NCI-H446 treated with DMSO at 0.1 percent for 48 hours (cell line): Measurements from ENCODE around the gene CD300LB.
A peak's percentile ranks its signal among the peaks of the same experiment; 100 is the strongest.
"Not testable (repeated sequence)": the region's sequence is repeated elsewhere in the genome, so short reads cannot be mapped to it uniquely, and the experiment has no call there.

Experiments
- DNase-seq: peaks from one replicate; lab custom pipeline; 2025; lab: John Stamatoyannopoulos, UW

CD300LB gene

GRCh38 chr17:74525781-74526288 lies 5.4 kb downstream of the CD300LB start:
- DNase-seq = no peak

GRCh38 chr17:74525465-74525725 lies 5.9 kb downstream of the CD300LB start:
- no peak for DNase-seq

DNA sequence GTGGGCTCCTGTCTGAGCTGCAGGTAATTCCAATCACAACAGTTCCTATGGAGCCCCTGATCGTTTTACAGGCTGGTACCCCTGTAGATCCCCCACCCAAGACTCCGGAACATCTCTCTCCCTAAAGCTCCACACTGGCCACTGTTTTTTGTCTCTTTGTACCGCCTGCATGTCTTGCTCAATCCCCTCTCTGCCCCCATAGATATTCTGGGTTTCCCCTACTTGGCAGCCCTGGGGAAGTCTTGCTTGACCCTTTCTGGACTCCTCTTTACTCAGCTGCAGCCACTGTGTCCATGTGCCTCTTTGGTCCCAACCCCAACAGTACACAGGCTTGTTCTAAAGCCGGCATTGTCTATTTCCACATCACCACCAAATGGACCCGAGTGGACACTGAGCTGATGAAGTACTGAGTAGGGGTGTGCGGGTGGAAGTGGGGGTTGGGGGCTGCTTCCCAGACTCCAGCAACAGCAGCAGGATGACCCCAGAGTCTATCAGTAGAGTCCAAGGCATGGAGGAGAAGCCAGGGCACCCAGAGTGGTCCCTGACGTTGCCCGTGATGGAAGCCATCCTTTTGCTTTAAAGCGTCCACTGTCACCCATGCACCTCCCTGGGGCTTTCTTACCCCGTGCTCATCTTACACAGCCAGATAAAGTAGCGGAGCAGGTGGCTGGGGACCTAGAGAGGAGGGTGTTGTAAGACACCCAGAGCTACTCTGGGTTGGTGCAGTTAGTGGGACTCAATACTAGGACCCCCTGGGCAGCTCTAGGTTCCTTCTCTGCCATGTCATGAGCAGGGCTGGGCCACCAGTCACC lies 6.4 kb downstream of the CD300LB start:
- DNase-seq = no peak

GRCh38 chr17:74523308-74523707 lies 8.0 kb downstream of the CD300LB start:
- no peak for DNase-seq

DNA sequence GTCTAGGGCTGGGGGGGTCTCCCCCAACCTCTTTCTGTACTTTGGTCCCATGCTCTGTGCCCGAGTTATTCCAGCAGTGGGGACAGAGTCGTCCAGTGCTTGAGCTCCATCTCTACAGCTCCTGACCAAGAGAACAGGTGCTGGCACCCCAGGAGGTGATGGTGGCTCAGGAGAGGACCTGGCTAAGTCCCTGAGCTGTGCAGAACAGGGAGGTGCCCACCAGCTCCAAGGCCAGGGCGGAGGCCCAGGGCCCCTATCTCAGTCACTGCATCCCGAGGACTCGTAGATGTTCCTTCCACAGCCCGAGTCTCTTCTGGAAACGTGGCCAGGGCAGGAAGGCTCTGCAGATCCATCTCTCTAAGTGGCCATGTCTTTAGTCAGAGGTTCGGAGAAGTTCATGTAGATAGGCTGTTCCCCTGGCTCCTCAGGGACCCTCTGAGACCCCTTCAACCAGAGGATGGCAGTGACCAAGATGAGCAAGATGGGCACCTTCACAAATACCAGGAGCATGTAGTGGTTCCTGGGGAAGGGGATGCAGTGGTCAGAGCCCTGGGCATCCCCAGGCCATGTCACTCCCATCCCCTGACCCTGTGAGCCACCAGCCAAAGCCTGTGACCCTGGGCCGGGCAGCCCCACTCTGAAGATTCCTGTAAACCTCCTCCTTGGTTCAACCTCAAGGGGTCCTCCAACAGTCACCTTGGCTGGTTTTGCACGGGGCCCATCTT lies 8.7 kb downstream of the CD300LB start:
- DNase-seq = no peak

GRCh38 chr17:74521701-74522201 lies 9.5 kb downstream of the CD300LB start:
- DNase-seq = no peak

DNA sequence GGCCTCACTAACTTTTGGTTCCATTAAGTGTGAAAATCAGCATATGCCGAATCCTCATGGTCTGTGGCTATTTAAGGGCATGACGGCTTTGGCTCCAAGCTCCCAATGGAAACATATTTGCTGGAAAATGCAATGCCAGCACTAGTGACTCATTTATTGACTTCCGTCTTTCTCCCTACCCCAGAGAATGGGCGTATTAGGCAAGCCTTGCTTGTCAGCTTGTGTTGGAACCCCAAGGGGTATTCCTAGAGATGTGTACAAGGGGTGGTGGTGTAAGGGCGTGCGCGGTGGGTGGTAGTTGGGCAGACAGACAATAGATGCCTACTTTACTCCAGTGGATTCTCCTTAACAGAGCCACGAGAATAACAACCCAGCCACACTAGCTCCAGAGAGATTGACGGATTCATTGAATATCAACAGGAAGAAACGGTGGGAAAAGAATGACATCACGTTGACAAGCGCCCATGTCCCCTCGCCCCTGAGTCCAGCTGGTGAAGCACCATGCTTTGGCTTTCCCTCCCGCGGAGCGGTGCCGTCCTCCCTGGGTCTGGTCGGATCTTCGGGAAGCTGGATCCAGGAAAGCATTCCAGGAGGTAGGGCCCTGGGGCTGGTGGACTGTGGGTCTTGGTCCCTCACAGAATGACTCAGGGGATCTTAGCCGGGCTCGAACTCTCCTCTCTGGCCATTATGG lies 10.3 kb downstream of the CD300LB start:
- DNase-seq = no peak

- no peak for DNase-seq
These were observed 11.2 kb downstream of the CD300LB start for GRCh38 chr17:74520016-74520434.

GRCh38 chr17:74518413-74518981 lies 12.8 kb downstream of the CD300LB start:
- DNase-seq = not testable (repeated sequence)

DNA sequence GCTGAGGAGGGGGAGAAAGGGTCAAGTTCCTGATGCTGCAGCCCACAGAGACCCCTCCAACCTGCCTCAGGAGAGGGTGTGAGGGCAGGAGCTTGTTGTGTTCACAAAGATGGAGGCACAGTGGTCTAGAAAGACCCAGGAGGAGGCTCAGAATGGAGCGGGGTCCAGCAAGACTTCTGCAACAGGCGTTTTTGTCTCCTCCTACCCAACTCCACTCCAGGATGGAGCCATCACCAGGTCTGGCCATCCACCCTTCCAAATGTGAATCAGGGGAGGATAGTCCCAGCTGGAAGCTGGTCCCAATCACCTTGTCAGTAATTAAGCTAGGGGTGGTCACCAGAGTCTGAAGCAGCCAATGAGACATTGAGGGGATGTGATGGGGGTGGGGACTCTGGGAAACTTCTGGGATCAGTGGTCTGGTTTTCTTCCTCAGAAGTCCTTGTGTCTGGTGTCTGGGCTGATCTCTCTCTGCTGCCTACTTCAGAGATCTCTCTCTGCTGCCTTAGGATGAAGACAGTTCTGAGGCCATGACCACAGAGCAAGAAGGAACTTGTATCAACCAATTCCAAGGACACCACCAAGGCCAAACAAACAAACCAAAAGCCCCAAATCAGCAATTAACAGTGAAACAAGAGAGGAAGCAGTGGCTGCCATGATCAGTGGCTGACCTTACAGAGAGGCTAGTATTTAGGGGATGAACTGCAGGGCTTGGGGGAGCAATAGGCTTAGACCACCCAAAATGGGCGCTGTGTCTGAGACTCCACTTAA lies 14.5 kb downstream of the CD300LB start:
- DNase-seq = no peak

DNA sequence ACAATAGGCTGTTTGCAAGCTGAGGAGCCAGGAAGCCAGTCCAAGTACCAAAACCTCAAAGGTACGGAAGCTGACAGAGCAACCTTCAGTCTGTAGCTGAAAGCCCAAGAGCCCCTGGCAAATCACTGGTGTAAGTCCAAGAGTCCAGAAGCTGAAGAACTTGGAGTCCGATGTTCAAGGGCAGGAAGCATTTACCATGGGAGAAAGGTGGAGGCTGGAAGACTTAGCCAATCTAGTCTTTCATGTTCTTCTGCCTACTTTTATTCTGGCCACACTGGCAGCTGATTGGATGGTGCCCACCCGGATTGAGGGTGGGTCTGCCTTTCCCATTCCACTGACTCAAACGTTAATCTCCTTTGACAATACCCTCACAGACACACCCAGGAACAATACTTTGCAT lies 15.3 kb downstream of the CD300LB start:
- DNase-seq = no peak

DNA sequence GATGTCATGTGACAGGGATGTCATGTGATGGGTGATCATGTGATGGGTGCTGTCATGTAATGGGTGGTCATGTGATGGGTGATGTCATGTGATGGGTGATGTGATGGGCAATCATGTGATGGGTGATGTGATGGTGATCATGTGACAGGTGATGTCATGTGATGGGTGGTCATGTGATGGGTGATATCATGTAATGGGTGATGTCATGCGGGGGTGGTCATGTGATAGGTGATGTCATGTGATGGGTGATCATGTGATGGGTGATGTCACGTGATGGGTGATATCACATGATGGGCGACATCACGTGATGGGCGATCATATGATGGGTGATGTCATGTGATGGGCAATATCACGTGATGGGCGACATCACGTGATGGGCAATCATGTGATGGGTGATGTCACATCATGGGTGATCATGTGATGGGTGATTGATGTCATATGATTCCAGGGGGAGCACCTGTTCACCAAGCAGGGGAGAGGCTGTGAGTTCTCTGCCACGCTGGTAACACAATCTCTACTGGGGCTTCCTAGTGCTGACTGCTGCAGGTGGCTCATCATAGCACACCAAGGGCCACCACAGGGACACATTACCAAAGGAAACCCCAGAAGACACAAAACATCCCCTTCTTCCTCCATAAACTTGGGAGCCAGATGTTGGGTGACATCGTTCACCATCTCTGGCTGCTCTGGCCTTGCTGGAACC lies 16.5 kb downstream of the CD300LB start:
- no peak for DNase-seq

- DNase-seq = peak; percentile 8
These were observed 17.2 kb downstream of the CD300LB start for GRCh38 chr17:74513987-74514631.

- DNase-seq = no peak
These were observed 18.6 kb downstream of the CD300LB start for GRCh38 chr17:74512624-74513091.

DNA sequence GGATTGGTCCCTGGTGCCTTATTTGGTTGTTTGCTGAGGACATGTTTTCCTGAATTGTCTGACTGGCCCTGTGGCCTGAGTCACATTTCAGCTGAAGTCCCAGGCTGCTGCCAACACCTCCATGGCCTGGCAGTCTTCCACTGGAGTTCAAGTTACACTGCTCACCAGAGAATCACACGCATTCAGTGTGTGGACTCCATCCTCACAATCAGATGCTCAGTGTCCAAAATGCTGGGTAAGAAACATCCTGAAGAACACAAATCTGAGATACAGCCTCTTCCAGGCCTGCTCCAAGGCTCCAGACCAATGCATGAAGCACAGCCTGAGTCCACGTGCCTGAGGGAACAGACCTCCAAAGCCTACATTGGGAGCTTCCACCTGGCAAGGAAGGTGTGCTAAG lies 19.2 kb downstream of the CD300LB start:
- peak; percentile 4 for DNase-seq

DNA sequence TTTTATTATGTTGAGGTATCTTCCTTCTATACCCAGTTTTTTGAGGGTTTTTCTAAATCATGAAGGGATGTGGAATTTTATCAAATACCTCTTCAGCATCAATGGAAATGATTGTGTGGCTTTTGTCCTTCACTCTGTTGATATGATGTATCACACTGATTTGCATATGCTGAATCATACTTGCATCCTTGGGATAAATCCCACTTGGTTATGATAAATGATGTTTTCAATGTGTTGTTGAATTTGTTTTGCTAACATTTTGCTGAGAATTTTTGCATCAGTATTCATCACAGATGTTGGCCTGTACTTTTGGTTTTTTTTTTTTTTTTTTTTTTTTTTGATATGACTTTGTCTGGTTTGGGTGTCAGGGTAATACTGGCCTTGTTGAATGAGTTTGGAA lies 23.1 kb downstream of the CD300LB start:
- DNase-seq = no peak

DNA sequence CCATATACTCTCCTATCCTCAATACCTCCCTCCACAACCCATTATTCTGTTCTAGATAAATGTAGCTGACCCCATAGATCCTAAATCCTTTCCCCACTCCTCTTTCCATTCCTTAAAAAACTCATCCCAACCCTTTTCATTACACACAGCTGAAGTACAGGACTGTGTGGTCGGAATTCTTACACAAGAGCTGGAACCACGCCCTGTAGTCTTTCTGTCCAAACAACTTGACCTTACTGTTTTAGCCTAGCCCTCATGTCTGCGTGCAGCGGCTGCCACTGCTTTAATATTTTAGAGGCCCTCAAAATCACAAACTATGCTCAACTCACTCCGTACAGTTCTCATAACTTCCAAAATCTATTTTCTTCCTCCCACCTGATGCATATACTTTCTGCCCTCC lies 27.3 kb downstream of the CD300LB start:
- DNase-seq = not testable (repeated sequence)

GRCh38 chr17:74502861-74503260 lies 28.4 kb downstream of the CD300LB start:
- DNase-seq = no peak

DNA sequence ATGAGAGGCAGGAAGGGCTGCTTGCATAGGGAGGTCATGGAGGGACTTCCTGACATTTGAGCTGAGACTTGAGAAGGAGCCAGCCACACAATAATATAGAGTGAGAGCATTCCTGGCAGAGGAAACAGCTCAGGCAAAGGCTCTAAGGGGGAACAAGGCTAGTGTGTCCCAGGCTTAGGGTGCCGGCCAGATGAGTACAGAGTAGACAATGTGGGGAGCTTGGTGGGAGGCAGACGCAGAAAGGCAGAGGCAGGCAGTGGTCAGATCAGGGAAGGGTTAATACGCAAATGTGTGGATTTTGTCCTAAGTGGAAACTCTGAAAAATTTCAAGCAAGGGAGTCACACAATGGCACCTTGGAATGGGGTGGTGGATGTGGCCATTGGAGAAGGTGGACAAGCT lies 31.3 kb downstream of the CD300LB start:
- no peak for DNase-seq

DNA sequence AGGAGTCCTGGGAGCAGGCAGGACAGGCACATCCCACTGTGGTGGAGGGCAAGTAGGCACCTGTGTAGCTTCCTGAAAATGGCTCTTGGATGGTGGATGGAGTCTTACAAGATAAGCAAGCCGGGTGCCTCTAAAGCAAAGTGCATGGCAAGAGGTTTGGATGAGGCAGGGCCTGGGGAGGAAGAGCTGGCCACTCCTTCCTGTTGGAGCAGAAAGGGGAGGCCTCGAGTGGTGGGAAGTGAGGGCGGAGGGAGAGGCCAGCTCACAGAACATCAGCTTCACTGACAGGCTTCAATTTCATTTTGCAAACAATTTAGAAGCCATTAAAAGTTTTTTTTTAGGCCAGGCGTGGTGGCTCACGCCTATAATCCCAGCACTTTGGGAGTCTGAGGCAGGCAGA lies 33.8 kb downstream of the CD300LB start:
- no peak for DNase-seq
